Left lung (tissue), 10 donors: ENCODE results near the gene PTPN22. TPM values are rescaled to one million over a fixed set of nuclear protein-coding genes. Genes with fewer than 3 reads are reported as not detected.

Source experiments
- ATAC-seq: fragments of 200-7000 bp; cut with Tn5 transposase; one replicate; pipeline ENCODE4 v1.9.1; 2020; ENCODE audit warnings: moderate library complexity
- DNase-seq, 4 donors: peaks; one replicate each; pipeline ENCODE4 v3.0.0-alpha.2; 2013 to 2020
- H3K27ac ChIP-seq, 2 donors: fragments of 200-600 bp; sonication (generic) in 1 of 2; one replicate each; pipeline versions ENCODE4 v1.5.0 to v1.8.0; 2020 to 2021
- H3K27me3 ChIP-seq, 2 donors: fragments of 200-600 bp; sonication (generic) in 1 of 2; one replicate each; pipeline versions ENCODE4 v1.5.0 to v1.8.0; 2020 to 2021
- H3K36me3 ChIP-seq, 2 donors: fragments of 200-600 bp; sonication (generic) in 1 of 2; one replicate each; pipeline versions ENCODE4 v1.5.0 to v1.8.0; 2020 to 2021
- H3K4me1 ChIP-seq, 2 donors: fragments of 200-600 bp; one replicate each; pipeline ENCODE4 v1.8.0; 2021
- H3K4me3 ChIP-seq, 2 donors: fragments of 200-600 bp; sonication (generic) in 1 of 2; one replicate each; pipeline versions ENCODE4 v1.5.0 to v1.8.0; 2020 to 2021; ENCODE audit warnings: mild to moderate bottlenecking in 1 of 2
- H3K9me3 ChIP-seq, 2 donors: fragments of 200-600 bp; sonication (generic) in 1 of 2; one replicate each; pipeline versions ENCODE4 v1.5.0 to v1.8.0; 2020 to 2021
- intact Hi-C, 2 donors: fragments of 100-400 bp; cut with DNase I; formaldehyde crosslinking; loops; one replicate each; pipeline versions ENCODE4 v1.11.2 to v1.14.2; 2022
- polyA plus RNA-seq, 6 donors: library from polyadenylated mRNA; unstranded; fragments of 120-200 nt; gene quantifications; one replicate each; pipeline ENCODE4 v1.2.1, GENCODE V29; 2013; ENCODE audit not compliant: insufficient read length in 6 of 6
- total RNA-seq, 2 donors: library from RNA; stranded (reverse); fragmentation: NEBNext Ultra II Directional; extraction: Animal tissue kit (Norgen Biotek cat#: 25700); gene quantifications; one replicate each; pipeline ENCODE4 v1.2.1, GENCODE V29; 2021
- TF ChIP-seq, protein P1 (sequence below), 2 donors: fragments of 200-600 bp; sonication (generic) in 1 of 2; IDR thresholded peaks; one replicate each; pipeline versions ENCODE4 v1.5.0 to v1.8.0; 2021; ENCODE audit warnings: antibody characterized with exemption in 2 of 2
- donor health status: DM: no; HTN: yes; CAD: no.
- donor health status: DM: no; HTN: no; CAD: no.

PTPN22 gene
- total and polyA plus RNA-seq, 8 donors, result 0.62 to 10.0 (median 0.93) TPM

DNA sequence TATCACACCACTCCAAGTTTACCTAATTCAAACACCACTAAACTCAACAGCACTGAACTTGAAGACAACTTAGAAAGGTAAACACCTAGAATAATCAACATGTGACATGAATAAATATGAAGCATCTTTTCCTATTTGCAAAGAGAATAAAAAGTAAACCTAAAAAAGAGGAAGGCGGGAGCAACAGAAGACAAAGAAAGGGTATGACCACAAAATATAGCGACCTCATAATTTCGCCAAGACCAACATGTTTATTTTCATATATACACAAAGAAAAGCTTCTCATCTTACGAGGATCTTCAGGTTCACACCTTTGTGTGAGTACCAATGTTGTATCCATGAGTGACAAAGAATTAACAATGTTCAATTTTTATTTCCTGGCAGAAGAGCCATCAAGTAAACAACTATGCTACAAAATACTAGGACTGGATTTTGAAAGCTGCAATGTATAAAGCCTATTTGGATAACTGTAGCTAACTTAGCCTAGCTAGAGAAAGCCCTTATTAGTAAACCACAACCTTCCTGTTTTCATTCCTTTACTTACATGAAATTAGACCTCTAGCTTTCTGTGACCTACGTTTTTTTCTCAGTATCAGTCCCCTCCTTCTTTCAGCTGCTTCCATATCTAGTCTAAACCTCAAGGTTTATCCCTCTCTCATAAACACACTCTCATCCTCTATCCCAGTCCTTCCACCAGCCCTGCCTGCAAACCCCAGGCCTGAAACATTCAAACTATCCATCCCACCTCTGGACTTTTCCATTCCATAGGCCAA, 91.0 kb downstream of the PTPN22 start:
- peaks cover 0 to 14% of the 10 kb centered on the region in 2 donors for H3K36me3 ChIP-seq
- no peak for DNase-seq
- intact Hi-C loops, result no loop called here

DNA sequence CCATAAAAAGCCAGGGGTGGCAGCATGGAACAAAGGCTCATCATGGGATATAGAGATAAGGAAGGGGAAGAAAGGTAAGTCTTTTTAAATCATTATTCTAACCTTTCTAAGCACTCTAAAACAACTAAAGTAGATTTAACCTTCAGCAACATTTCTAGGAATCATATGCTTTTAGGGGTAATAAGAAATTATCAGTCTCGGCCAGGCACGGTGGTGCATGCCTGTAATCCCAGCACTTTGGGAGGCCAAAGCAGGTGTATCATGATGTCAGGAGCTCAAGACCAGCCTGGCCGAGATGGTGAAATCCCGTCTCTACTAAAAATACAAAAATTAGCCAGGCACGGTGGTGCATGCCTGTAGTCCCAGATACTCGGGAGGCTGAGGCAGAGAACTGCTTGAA, 92.0 kb downstream of the PTPN22 start:
- peaks cover 34 to 49% of the 10 kb centered on the region in 2 donors for H3K4me1 ChIP-seq
- TF ChIP-seq, protein P1, sequence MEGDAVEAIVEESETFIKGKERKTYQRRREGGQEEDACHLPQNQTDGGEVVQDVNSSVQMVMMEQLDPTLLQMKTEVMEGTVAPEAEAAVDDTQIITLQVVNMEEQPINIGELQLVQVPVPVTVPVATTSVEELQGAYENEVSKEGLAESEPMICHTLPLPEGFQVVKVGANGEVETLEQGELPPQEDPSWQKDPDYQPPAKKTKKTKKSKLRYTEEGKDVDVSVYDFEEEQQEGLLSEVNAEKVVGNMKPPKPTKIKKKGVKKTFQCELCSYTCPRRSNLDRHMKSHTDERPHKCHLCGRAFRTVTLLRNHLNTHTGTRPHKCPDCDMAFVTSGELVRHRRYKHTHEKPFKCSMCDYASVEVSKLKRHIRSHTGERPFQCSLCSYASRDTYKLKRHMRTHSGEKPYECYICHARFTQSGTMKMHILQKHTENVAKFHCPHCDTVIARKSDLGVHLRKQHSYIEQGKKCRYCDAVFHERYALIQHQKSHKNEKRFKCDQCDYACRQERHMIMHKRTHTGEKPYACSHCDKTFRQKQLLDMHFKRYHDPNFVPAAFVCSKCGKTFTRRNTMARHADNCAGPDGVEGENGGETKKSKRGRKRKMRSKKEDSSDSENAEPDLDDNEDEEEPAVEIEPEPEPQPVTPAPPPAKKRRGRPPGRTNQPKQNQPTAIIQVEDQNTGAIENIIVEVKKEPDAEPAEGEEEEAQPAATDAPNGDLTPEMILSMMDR (IDR thresholded peaks at IDR 0.05), result no peak

More for the DNA sequence above, 91.0 kb downstream of the PTPN22 start:
- Histone ChIP-seq H3K4me3 (no peak overlapping the region), H3K9me3 (no peaks in the 10 kb centered on the region), H3K4me1 (peaks cover 34 to 59% of the 10 kb centered on the region in 2 donors), H3K27me3 (no peaks in the 10 kb centered on the region), H3K27ac (peak overlapping the region in 1 of 2 donors; percentile 87)
- TF ChIP-seq, protein P1 (IDR thresholded peaks at IDR 0.05), result no peak
- ATAC-seq, result no peak

DNA sequence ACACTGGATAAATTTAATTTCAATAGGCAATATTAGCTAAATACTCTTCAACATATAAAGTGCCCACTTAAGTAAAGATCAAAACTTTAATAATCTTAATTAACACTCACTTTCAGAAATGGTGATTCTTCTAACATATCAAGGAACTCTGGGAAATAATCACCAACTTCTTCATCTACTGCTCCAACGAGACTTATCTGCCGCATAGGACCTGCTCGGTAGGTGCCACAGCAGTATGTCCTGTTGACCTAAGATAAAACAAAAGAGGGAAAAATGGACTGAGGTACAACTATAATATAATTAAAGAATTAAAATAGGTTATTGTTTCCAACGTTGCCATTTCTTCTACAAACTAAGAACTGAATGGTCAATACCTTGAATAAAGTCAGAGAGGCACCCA, 94.0 kb downstream of the PTPN22 start:
- TF ChIP-seq, protein P1 (IDR thresholded peaks at IDR 0.05), result no peak
- Histone ChIP-seq H3K4me1 (peaks cover 17 to 29% of the 10 kb centered on the region in 2 donors), H3K4me3 (no peak overlapping the region), H3K36me3 (peaks cover 0 to 39% of the 10 kb centered on the region in 2 donors), H3K27me3 (no peaks in the 10 kb centered on the region), H3K27ac (no peak overlapping the region), H3K9me3 (no peaks in the 10 kb centered on the region)
- ATAC-seq, result no peak
- DNase-seq, result no peak
- intact Hi-C loops, result no loop called here

More for the DNA sequence above, 92.0 kb downstream of the PTPN22 start:
- DNase-seq, result no peak
- Histone ChIP-seq H3K27me3 (no peaks in the 10 kb centered on the region), H3K36me3 (peaks cover 0 to 24% of the 10 kb centered on the region in 2 donors), H3K27ac (no peak overlapping the region), H3K9me3 (no peaks in the 10 kb centered on the region), H3K4me3 (no peak overlapping the region)
- intact Hi-C loops, result no loop called here
- no peak for ATAC-seq

DNA sequence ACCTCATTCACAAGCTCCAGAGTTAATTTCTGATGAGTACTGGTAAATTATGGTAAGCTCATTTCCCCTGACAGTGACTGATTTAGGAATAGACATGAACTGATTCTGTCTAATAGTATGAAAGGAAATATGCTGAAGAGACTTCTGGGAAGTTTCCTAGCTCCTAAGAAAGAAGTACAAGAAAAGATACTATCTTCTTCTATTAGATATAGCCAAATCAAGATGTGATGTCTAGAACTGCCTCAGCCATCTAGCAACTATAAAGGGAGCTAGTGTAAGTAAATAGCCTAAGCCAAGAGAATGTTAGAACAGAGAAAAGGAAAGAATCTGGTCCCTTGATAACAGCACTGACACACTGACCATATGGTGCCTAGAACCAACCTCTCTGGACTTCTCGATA, 101.5 kb downstream of the PTPN22 start:
- no peaks in the 10 kb centered on the region for H3K9me3 ChIP-seq
- H3K27ac ChIP-seq, result peak overlapping the region in 1 of 2 donors; percentile 0
- intact Hi-C loops, result no loop called here
- H3K36me3 ChIP-seq, result peaks cover 0 to 50% of the 10 kb centered on the region in 2 donors
- H3K4me1 ChIP-seq, result peaks cover 0 to 12% of the 10 kb centered on the region in 2 donors
- no peak for DNase-seq
- H3K4me3 ChIP-seq, result no peak overlapping the region
- no peak for ATAC-seq
- TF ChIP-seq, protein P1 (IDR thresholded peaks at IDR 0.05), result no peak
- H3K27me3 ChIP-seq, result no peaks in the 10 kb centered on the region

DNA sequence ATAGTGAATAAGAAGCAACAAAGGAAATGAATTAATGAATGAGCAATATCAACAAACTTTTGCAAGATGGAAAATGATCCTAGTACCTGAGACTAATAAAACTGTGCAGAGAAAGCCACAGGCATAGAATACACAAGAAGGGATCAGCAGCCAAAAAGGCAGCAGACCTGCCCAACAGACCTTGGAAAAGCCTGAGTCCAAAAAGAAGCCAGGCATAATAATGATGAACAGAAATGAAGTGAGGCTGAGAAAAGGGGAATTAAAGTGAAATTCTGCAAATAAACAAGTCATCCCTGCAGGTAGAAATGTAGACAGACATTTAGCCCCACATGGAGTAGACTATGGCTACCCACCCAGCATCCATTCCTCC, 101.9 kb downstream of the PTPN22 start:
- intact Hi-C loops, result no loop called here
- peaks cover 0 to 12% of the 10 kb centered on the region in 2 donors for H3K4me1 ChIP-seq
- H3K36me3 ChIP-seq, result peaks cover 0 to 48% of the 10 kb centered on the region in 2 donors
- peak overlapping the region in 1 of 2 donors; percentile 0 for H3K27ac ChIP-seq
- H3K9me3 ChIP-seq, result no peaks in the 10 kb centered on the region
- H3K27me3 ChIP-seq, result no peaks in the 10 kb centered on the region
- TF ChIP-seq, protein P1 (IDR thresholded peaks at IDR 0.05), result no peak
- ATAC-seq (no peak), DNase-seq (no peak)
- no peak overlapping the region for H3K4me3 ChIP-seq
